ENCODE results near the gene LTBR.

- TF ChIP-seq POLR2A (IDR thresholded peaks at IDR 0.05) (no peak), CTCF (IDR thresholded peaks at IDR 0.05) (no peak)
Measured at GRCh38 chr12:6399884-6400644, 16.1 kb downstream of the LTBR start.

Data from prostate gland (tissue), 2 donors.